Measurements from ENCODE around the gene SLC30A7.

GRCh38 chr1:100921110-100921706, 25.3 kb downstream of the SLC30A7 start:
- TF ChIP-seq CTCF (conservative IDR thresholded peaks at IDR 0.05 in 1 of 2, IDR thresholded peaks at IDR 0.05 in 1 of 2; ENCODE audit: extremely low read depth in 1 of 2, insufficient read depth in 1 of 2, low read depth in 1 of 2, low read length in 2 of 2), result peak; percentile 46 to 51
- TF ChIP-seq EZH2 (IDR thresholded peaks at IDR 0.05; ENCODE audit: borderline replicate concordance, low read length), result no peak

Measured in mammary epithelial cell (primary cell).